Bronchial epithelial cell (primary cell): ENCODE measurements around the gene DVL1. TPM values are rescaled to one million over a fixed set of nuclear protein-coding genes. Genes with fewer than 3 reads are reported as not detected.

Source experiments
- DNase-seq: peaks from one replicate; pipeline ENCODE4 v3.0.0-alpha.2; 2010; ENCODE audit warnings: low read depth
- FAIRE-seq: peaks from 2 replicates; lab custom pipeline; 2011; peaks lifted over from hg19 to GRCh38; lab: Jason Lieb, UNC
- H3K27me3 ChIP-seq: 2 replicates; pipeline ENCODE4 v1.5.1; 2011; ENCODE audit warnings: low read length; ENCODE audit not compliant: control insufficient read depth, insufficient read depth
- H3K36me3 ChIP-seq: 2 replicates; pipeline ENCODE4 v1.5.1; 2011; ENCODE audit warnings: low read length; ENCODE audit not compliant: control insufficient read depth, insufficient read depth
- H3K4me3 ChIP-seq: 2 replicates; pipeline ENCODE4 v1.5.1; 2011; ENCODE audit warnings: mild to moderate bottlenecking, low read depth, low read length, control low read depth
- CTCF ChIP-seq: IDR thresholded peaks from 2 replicates; pipeline ENCODE4 v1.5.1; 2011; ENCODE audit warnings: mild to moderate bottlenecking, moderate library complexity, low read length, control low read depth, inconsistent platforms; ENCODE audit not compliant: insufficient read depth, severe bottlenecking
- total RNA-seq: library from RNA; depleted of rRNA; stranded (reverse); fragments of >200 nt; gene quantifications from 2 replicates; pipeline ENCODE4 v1.2.1, GENCODE V29; 2014

Gene DVL1
- total RNA-seq, 1 donor from 2014 or later: 233 TPM

DNA sequence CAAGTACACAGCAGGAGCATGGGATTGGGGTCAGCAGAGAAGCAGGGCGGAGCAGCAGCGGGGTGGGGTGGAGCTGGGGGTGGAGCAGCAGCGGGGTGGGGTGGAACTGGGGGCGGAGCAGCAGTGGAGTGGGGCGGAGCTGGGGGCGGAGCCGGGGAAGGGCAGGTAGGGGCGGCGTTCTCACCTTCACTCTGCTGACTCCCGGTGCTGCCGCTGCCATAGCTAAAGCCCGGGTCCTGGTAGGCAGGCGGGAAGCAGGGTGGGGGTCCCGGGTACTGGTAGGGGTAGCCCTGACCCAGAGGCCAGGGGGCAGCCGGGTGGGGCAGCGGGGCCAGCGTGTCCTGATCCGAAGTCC lies 11.4 kb downstream of the DVL1 start:
- H3K36me3 ChIP-seq: peaks cover 35% of the 10 kb centered on the region
- TF ChIP-seq CTCF: no peak
- no peak for FAIRE-seq

GRCh38 chr1:1336931-1337792 lies 12.1 kb downstream of the DVL1 start:
- TF ChIP-seq CTCF: no peak
- Histone ChIP-seq H3K4me3 (no peak overlapping the region), H3K27me3 (no peaks in the 10 kb centered on the region), H3K36me3 (peaks cover 34% of the 10 kb centered on the region)
- FAIRE-seq (no peak), DNase-seq (no peak)

More for the DNA sequence above, 11.4 kb downstream of the DVL1 start:
- no peaks in the 10 kb centered on the region for H3K27me3 ChIP-seq
- no peak for DNase-seq
- H3K4me3 ChIP-seq: no peak overlapping the region

DNA sequence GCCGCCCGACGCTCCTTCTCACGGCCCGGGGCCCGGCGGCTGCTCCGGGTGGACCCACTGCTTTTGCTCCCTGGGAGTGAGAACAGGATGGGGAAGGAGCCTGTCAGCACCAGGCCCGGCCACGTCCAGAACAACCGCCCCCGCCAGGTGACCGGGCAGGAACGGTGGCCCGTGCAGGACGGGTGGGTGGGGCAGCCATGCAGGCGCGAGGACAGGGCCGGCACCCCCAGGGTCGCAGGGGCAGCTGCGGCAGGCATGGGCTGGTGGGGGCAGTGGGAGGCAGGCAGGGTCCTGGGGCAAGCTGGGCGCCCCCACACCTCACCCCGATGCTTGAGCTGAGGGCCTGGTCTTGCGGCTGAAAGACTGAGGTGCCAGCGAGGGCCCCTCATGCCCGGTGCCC lies 12.8 kb downstream of the DVL1 start:
- DNase-seq (no peak), FAIRE-seq (no peak)
- no peak for TF ChIP-seq CTCF
- Histone ChIP-seq H3K27me3 (no peaks in the 10 kb centered on the region), H3K36me3 (peaks cover 30% of the 10 kb centered on the region), H3K4me3 (no peak overlapping the region)

DNA sequence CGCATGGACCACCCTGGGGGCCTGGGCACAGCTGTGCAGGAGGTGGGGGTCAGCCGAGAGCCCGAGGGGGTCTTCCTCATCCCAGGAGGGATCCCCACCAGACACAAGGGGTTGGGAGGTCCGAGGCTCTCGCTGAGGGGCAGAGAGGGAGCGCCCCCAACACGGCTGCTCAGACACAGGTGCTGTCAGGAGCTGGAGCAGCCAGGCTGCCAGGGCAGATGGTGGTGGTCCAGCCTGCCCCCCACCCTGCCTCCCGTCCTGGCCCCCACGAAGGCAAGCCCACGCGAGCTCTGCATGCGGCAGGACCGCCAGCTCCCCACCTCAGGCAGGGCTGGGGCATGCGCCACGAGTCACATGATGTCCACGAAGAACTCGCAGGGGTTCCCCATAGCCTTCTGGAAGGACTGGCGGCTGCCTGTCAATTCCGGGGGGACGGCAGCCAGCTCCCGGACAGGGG lies 13.4 kb downstream of the DVL1 start:
- no peak for TF ChIP-seq CTCF
- Histone ChIP-seq H3K36me3 (peaks cover 25% of the 10 kb centered on the region), H3K4me3 (no peak overlapping the region), H3K27me3 (no peaks in the 10 kb centered on the region)
- FAIRE-seq: no peak
- no peak for DNase-seq

- peaks cover 22% of the 10 kb centered on the region for H3K36me3 ChIP-seq
- no peak for TF ChIP-seq CTCF
- no peaks in the 10 kb centered on the region for H3K27me3 ChIP-seq
- H3K4me3 ChIP-seq: no peak overlapping the region
- DNase-seq (no peak), FAIRE-seq (no peak)
These were observed 13.9 kb downstream of the DVL1 start for GRCh38 chr1:1335283-1335682.

- no peak for FAIRE-seq
- peaks cover 22% of the 10 kb centered on the region for H3K36me3 ChIP-seq
- no peak for TF ChIP-seq CTCF
These were observed 14.4 kb downstream of the DVL1 start for GRCh38 chr1:1334835-1335234.

More at GRCh38 chr1:1334835-1335234, 14.4 kb downstream of the DVL1 start:
- no peak for DNase-seq
- Histone ChIP-seq H3K4me3 (no peak overlapping the region), H3K27me3 (no peaks in the 10 kb centered on the region)
